GM18909 (cell line): ENCODE measurements around the gene WDR33.

Source experiments
- ATAC-seq: cut with Tn5 transposase; IDR thresholded peaks from one replicate; pipeline ENCODE4 v1.9.1; 2021; ENCODE audit warnings: mild to moderate bottlenecking; ENCODE audit not compliant: unreplicated experiment, poor library complexity

The WDR33 gene

DNA sequence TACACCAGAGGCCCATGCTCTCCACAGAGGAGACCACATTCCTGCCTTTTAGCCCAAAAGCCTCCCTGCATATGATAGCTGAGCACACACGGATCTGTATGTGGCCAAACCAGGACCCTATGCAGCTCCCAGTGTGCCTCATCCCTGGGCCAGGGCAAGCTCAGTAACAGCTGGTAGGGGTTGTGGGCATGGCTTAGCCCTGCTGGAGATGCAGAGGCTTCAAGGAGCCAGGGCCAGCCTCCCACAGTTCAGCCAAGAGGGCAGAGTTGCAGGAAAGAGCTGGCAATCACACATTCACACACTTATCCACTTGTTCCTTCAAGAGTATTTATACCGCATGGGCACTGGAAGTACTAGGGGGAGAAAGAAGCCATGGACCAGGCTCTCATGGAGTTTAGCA, 134.1 kb downstream of the WDR33 start:
- no peak for ATAC-seq

DNA sequence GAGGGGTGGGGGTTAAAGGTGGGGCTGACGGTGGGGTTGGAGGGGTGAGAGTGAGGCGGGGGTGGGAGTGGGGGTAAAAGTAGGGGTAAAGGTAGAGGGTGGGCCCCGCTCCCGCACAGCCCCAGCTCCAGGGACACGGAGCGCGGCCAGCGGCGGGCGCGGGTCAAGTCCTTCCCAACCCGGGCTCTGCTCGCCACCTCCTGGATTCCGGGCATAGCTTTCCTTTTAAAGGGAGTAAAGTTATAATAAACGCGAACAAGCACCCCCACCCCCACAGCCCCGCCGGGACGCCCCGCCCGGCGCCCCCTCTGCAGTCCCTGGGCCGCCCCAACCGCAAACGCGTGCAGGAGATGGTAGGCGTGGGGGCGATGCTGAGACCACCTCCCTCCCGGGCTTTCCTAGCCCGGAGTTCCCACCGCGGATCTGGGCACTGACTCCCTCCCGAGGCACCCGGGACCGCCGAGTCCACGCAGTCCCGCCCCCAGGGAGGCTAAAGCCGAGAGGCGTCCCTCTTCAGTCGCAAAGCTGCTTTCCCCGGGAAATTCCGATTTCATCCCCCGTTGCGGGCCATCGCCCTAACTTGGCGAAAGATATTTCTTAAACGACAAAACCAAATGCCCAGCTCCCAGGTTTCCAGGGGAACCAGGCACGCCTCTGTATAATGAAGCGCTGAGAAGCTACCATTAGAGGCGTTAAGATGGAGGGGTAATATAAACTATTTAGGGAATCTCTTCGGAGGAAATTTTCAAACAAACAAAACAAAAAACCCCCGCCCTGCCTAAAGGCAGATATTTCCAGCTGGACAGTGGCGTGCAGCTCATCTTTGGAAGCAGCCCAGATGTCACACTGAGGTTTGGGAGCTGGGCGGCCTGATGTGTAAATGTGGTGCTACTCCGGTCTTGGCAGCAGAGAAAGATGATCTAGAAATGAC, 135.4 kb downstream of the WDR33 start, which contains the start of gene LIMS2:
LIMS2 (minus strand) TSS at position 200 of the 931 bp plus-strand sequence. CDS start 506 bp downstream, outside the sequence.
- no peak for ATAC-seq

GRCh38 chr2:127674241-127675209, 136.4 kb downstream of the WDR33 start:
- no peak for ATAC-seq

DNA sequence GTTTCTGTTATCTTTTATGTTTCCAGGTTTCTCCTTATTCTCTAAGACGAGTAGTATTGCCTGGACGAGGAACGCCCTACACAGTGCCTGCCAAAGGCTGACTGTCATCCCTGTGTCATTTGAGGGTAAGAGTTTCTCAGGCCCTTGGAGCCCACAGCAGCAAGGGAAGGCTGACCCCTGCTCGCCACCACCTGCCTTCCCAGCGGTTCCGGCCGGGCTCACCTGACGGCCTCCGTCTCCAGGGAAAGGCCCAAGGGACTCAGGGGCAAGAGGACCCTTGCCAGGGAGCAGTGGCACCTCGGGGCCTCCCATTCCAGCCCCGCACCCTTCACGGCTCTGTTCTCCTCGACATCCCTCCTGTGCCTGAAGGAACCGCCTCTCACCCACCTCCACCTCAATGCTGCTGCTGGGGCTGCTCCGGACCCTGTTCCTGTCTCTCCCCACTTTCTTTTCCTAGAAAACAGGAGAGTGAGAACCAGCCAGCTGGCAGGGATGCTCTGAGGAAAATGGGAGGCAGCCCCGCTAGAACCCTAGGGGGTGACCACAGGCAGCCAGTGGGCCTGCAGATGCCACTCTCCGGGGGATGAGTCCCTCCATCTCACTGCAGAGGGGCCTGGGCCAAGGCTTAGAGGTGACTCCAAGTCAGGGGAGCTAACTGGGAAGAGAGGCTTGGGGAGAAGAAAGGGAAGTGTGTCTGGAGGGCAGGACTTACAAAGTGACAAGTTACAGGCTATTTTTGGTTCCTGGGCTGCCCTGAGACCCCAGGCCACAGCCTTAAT, 137.5 kb downstream of the WDR33 start:
- ATAC-seq = no peak

DNA sequence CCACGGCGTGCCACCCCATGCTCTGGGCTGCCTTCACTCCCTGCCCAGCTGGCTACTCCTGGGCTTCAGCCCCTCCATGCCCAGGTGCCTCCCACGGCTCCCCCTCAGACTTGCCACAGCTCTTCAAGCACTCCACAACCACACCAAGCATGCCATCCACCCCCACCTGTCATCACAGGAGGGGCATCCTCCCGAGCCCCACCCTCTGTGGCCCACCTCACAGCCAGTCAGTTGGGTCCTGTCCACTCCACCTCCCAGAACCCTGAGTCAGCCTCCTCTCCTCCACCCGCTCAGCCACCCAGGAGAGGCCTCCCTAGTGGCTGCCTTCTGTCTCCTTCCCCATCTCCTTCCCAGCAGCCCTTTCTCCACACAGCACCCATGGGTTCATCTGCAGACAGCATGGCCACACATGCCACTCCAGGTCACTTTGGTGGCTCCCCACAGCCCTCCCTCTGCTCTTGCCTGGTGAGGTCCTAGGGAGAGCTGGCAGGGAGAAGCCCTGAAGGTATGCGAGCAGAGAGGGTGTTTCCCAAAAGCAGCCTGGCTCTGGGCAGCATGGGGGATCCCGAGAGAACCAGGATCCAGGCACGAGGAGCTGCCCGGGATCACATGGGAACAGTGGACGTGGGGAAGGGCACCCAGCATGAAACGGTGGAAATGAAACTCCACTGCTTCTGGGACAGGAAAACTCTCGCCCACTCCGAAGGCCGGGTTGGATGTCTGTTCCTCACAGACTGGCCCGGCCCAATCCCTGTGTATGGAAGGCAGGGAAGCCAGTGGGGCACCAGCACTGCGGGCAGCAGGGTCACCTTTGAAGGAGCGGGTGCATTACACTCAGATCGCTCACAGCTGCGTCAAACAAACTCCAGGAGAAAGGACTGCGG, 138.4 kb downstream of the WDR33 start:
- no peak for ATAC-seq

DNA sequence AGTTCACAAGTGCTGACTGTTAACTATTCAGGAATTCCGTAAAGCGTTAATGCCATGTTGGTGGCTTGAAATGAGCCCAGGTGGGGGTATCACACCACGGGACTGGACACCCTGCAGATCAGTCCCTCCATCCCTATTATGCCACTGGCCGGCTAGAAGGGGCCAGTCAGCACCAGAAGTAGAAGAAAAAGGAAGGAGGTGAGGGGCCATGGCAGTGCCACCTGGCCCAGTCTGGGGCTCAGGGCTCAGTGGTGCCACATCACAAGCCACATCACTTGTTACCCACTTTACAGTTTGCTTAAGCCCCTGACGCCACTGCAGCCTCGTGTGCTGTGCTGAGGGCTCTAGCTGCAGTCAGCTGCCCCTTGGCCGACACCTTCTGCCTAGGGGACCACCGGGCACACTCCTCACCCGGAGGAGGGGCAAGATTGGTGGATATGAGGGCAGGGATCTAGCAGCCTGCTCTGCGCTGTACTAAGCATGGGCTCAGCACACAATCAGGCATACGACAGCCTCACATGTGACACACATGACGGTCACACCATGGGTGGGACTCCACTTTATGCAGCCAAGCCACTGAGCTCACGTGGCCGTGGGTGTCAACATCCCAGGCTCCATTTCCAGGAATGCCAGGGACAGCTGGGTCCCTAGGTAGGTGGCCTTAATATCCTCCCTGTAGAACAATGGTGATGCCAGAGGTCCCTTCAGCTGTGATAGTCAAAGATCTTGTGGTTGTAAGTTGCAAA, 139.2 kb downstream of the WDR33 start:
- no peak for ATAC-seq

DNA sequence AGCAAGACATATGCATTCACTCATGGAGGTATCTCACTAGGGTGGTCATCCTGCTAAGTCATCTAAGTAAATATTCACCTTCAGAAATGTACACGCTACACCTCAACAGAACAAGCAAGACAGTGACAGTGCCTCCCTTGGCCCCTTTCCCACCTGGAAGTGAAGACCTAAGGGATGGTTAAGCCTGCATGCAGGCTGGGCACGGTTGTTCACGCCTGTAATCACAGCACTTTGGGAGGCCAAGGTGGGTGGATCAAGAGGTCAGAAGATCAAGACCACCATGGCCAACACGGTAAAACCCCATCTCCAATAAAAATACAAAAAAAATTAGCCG, 140.0 kb downstream of the WDR33 start:
- ATAC-seq = no peak

GRCh38 chr2:127670055-127670956, 140.7 kb downstream of the WDR33 start:
- ATAC-seq = no peak

GRCh38 chr2:127669056-127669455, 141.9 kb downstream of the WDR33 start:
- no peak for ATAC-seq

- no peak for ATAC-seq
Observed at GRCh38 chr2:127665267-127665893, 145.6 kb downstream of the WDR33 start.

- no peak for ATAC-seq
Observed at GRCh38 chr2:127664895-127665225, 146.1 kb downstream of the WDR33 start.

DNA sequence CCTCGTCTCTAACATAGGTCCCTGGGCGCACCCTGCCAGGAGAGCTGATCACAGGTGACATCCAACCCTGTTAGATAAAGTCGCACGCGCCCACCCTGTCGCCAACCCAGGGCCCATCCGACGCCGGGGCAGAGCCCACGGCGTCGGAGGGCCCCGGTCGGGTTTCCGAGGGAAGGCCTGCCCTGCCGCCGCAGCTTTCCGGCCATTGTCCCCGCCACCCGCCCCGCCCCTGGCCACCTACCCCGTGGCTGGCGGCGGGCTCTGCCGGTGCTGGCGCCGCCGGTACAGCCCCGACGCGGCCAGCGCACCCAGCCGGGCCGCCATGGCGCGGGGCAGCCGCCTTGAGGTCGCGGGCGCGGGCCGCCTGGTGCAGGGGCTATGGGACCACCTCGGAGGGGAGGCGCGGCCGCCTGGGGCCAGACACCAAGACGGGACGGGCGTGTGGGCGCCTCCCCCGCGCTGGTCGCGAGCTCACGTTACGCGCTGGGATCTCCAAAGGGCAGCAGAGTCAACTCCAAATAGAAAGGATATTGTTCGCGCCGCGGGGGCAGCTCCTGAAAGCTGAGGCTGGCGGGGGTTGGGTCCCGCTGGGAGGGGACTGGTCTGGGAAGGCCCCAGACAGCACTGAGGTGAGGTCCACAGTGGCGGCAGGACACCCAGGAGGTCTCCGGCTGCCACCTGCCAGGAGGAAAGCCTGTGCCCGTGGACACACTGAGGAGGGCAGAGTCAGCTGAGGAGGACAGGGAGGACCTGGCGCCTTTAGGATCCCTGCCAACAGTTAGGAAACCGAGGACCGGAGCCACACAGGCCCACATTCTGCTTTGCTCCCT, 146.7 kb downstream of the WDR33 start:
- ATAC-seq = no peak

DNA sequence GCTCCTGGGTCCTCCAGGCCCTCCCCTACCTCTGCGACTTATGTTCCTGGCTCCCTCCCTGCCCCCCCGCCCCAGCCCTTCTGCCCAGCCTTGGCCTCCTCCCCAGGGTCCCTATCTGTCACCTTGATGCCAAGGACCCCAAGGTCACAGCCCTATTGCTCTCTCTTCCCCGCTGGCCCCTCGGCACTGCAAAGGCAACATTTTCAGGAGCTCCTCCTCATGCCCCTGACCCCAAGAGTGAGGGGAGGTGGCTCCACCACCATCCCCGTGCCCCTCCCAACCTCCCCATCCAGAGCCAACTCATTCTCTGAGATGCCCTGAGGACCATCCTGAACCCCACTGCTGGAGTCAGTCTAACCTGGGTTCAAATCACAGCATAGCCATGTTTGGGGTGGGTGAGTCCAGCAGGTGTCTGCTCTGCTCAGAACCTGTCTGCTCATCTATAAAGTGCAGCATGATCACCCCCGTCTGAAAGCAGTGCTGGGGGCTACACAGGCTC, 147.4 kb downstream of the WDR33 start:
- no peak for ATAC-seq

- ATAC-seq = no peak
Observed at GRCh38 chr2:127662937-127663565, 147.9 kb downstream of the WDR33 start.

DNA sequence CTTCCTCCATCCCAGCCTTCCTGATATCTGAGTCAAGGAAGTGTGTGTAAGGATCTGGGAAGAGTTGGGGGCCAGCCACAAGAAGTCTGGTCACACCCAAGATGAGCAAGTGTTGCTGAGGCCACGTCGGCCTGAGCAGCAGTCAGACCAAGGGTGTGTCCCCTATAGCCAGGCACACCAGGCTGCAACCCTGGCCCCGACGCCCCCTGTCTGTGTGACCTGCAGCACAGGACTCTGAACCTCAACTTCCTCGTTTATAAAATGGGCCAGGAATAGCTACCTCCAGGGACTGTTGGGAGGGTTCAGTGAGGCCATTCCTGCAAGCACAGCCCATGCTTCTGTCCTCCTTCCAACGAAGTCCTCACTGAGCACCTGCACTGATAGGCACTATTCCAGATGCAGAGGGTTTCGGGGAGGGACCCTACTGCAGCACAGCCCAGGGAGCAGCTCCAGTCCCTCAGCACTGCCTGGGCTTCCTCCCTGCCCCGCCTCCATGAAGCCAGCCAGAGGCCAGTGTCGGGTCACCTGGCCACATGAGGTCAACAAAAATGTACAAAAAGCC, 148.9 kb downstream of the WDR33 start:
- no peak for ATAC-seq
